D721Med (cell line): ENCODE results near the gene CD72.
"Not testable (repeated sequence)": the region's sequence is repeated elsewhere in the genome, so short reads cannot be mapped to it uniquely, and the experiment has no call there.

Source experiments
- DNase-seq: peaks from one replicate; pipeline ENCODE4 v3.0.0; 2011; ENCODE audit warnings: low spot score; ENCODE audit not compliant: insufficient read length
- FAIRE-seq: peaks from 2 replicates; lab custom pipeline; 2011; peaks lifted over from hg19 to GRCh38; lab: Jason Lieb, UNC
- TF ChIP-seq, protein P1 (sequence below): IDR thresholded peaks from 2 replicates; pipeline ENCODE4 v1.5.1; 2012; ENCODE audit warnings: mild to moderate bottlenecking, control low read depth; ENCODE audit not compliant: insufficient read depth; ENCODE audit errors: missing control alignments

The CD72 gene

DNA sequence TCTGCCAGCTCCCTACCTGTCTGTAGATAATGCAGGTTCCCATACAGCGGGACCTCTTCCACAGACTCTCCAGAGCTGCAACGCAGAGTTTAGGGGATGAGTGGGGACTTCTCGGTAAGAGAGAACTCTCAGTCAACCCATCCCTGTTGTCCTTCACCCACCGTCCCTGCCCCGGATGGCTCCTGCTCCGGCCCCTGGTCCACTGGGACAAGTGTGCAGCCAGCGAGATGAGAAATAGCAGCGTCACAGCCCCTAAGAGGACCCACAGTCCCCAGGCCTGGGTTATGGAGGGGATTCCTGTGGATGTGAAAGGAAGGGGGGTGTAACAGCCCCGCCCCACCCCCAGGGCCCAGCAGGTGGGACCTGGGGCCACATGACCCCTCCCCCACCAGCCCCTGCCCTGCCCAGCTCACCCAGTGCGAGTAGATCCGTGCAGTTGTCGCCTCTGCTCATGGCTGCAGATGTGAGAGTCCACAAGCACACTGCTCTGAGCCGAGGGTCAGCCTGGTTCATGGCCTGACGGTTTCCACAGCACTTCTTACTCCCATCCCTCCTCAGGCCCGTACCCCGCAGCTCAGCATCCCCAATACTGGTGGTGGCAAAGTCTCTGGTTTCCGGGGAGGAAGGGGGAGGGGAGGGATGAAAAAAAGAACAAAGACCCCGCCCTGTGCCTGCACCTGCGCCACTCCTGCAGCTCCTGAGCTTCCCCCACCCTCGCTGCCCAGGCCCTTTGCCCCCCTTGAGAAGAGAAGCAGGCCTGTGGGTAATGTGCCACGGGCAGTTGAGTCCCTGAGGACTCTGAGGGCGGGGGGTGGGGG, 32.3 kb upstream of the CD72 start, which contains the start of gene SIT1:
Gene SIT1, minus strand, starts transcription at position 591 of the 818 bp plus-strand sequence. Its CDS starts 78 bp downstream, at position 513.
- peak; percentile 12 for DNase-seq
- FAIRE-seq: no peak
- TF ChIP-seq, protein P1, sequence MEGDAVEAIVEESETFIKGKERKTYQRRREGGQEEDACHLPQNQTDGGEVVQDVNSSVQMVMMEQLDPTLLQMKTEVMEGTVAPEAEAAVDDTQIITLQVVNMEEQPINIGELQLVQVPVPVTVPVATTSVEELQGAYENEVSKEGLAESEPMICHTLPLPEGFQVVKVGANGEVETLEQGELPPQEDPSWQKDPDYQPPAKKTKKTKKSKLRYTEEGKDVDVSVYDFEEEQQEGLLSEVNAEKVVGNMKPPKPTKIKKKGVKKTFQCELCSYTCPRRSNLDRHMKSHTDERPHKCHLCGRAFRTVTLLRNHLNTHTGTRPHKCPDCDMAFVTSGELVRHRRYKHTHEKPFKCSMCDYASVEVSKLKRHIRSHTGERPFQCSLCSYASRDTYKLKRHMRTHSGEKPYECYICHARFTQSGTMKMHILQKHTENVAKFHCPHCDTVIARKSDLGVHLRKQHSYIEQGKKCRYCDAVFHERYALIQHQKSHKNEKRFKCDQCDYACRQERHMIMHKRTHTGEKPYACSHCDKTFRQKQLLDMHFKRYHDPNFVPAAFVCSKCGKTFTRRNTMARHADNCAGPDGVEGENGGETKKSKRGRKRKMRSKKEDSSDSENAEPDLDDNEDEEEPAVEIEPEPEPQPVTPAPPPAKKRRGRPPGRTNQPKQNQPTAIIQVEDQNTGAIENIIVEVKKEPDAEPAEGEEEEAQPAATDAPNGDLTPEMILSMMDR: no peak

DNA sequence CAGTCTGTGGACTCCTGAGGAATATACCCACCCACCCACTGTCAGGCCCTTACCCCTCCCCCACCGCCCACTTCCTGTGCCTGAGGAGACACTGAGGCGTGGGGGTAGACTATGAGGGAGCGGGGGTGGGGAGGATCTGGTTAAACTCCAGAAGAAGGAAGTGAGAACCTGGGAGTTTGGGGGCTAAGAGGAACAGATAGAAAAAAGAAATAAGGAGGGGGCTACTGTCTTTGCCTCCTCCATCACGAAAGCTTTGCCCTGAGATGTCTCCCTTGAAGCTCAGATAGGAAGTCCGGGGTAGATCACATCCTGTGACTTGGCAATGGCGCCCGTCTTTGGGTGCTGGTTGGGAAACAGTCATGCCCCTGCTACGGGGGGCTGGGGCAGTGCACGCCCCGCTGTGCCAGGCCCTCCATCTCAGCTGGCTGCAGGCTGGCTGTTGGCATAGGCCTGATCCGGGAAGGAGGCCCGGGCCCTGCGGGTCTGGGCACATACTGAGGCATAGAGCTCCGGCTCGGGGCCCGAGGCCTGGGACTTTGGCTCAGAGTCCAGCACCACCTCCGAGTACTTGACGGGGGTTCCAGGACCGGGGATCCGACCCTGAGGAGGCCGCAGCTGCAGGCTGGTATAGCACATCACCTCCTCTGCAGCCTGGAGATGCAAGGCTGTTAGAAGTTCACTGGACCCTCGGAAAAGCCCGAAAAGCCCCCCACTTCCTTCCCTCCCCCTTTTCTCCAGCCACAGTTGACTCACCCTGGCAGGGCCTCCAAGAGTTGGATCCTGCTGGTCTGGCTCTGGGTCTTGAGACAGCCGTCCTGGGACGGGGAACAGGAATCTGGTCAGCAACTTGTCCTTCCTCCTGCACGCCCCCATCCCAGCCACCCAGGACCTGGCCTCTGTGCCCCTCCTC, 31.5 kb upstream of the CD72 start:
- FAIRE-seq (no peak), DNase-seq (peak; percentile 5)
- TF ChIP-seq, protein P1: no peak

DNA sequence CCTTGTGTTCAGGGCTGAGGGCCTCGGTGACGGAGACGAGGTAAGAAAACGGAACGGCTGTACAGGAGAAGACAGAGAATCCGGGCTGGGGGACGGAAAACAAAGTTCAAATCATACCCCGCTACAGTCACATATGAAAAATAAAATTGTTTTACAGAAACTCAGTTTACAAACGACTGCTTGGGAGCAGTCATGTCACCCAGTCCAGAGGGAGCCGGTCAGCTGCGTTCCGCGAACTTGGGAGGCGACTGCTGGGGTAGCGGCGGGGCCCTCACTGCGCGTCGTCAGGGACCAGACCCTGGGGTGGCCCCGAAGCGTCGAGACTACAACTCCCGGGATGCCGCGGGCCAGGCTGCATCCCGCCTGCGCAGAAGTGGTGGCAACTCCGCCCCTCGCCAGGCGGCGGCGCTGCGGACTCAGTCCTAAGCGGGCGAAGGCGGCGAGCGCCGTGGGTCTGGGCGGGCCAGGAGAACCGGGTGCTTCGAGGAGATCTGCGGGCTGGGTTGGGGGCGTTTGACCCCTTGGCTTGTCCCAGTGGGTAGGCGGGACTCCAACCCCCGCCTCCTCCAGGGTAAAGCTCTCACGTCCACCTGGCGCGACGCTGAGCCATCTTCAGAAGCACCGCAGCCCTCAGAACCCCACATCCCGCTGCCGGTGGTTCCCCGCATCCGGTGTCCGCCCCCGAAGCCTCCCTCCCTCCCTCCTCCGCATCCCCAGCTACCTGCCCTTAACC, 28.5 kb upstream of the CD72 start:
- DNase-seq (peak; percentile 94), FAIRE-seq (no peak)
- TF ChIP-seq, protein P1: peak; percentile 87

DNA sequence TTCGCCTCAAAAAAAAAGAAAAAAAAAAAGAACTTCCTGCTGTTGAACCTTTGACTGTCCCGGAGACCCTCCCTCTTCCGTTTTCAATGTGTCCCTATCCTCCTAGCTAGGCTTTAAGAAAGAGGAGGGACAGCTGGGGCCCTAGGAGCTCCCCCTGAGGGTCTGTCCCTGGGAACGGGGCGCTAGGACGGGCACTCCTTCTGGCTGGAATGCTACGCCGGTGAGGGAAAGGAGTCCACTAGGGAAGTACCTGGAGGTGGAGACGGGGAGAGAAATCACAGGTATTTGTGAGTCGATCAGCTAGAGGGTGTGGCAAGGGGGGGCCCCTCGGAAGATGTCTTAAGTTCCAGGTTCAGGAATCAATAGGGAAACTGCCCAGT, 27.9 kb upstream of the CD72 start:
- FAIRE-seq (no peak), DNase-seq (no peak)

DNA sequence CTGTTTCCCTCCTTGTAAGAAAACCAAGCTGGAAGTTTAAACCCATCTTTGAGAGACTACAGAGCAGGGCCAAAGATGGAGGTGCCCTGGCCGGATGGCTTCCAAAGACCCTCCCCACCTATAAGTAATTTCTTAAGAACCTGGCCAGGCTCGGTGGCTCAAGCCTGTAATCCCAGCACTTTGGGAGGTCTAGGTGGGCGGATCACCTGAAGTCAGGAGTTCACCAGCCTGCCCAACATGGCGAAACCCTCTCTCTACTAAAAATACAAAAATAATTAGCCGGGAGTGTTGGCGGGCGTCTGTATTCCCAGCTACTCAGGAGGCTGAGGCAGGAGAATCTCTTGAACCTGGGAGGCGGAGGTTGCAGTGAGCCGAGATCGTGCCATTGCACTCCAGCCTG, 27.5 kb upstream of the CD72 start:
- not testable (repeated sequence) for DNase-seq, FAIRE-seq

More for the DNA sequence above, 27.9 kb upstream of the CD72 start:
- TF ChIP-seq, protein P1: no peak

DNA sequence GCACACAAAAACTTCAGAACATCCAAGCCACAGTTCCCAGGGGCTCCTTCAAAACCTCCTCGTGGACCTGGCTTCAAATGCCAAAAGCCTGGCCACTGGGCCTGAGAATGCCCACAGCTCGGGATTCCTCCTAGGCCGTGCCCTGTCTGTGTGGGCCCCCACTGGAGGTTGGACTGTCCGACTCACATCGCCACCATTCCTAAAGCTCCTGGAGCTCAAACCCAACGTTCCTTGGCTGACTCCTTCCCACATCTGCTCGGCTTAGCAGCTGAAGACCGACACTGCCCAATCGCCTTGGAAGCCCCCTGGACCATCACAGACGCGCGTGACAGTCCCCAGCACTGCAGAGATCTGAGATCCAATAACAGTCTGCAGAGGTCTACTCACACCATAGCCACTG, 24.8 kb upstream of the CD72 start:
- TF ChIP-seq, protein P1: no peak
- FAIRE-seq: no peak
- DNase-seq: no peak

DNA sequence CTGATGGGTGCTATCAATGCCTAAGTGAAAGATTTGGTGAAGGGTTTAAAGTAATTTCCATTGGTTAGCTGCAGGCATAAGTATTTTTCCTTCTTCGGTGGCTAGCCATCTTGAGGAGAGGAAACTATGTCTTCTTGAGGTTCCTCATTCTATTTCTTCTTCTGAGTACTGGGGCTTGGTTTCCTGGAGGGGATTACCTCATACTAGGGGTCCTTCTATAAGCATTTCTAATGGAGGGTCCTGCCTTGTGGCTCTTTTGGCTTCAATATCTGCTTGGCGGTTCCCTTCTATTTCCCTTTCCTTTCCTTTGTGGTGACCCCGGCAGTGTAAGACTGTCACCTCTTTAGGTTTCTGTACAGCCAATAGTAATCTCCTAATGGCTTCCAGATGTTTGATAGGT, 23.3 kb upstream of the CD72 start:
- not testable (repeated sequence) for DNase-seq, FAIRE-seq

DNA sequence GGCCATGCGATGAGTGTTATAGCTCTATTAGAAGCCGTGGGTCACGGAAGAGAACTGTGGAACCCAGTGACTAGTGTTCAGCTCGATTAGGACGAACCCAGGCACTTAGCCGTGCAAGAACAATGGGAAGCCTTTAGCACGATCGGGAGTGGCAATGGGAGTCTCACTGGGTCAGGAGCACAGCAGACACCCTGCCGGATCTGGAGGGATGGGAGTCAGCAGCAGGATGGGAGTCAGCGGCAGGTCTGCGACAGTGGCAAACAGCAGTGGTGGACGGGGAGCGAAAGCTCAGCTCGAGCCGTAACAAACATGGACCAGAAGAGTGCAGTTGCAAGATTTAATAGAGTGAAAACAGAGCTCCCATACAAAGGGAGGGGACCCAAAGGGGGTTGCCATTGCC, 22.2 kb upstream of the CD72 start:
- DNase-seq, FAIRE-seq: not testable (repeated sequence)
